Left forelimb (tissue), 1 donor: ENCODE results near the gene ABHD2.
"Not testable (repeated sequence)": the region's sequence is repeated elsewhere in the genome, so short reads cannot be mapped to it uniquely, and the experiment has no call there.

Experiments used
- DNase-seq: peaks from one replicate; pipeline ENCODE4 v3.0.0-alpha.2; 2018; ENCODE audit warnings: low spot score

Gene ABHD2

GRCh38 chr15:89087830-89088604 lies at the start of gene ABHD2:
Gene ABHD2 (plus strand): TSS chr15:89088456. CDS start chr15:89116328, 27,872 bp downstream.
- DNase-seq: peak; percentile 98

GRCh38 chr15:89039142-89039541 lies 49.1 kb upstream of the ABHD2 start:
- no peak for DNase-seq

DNA sequence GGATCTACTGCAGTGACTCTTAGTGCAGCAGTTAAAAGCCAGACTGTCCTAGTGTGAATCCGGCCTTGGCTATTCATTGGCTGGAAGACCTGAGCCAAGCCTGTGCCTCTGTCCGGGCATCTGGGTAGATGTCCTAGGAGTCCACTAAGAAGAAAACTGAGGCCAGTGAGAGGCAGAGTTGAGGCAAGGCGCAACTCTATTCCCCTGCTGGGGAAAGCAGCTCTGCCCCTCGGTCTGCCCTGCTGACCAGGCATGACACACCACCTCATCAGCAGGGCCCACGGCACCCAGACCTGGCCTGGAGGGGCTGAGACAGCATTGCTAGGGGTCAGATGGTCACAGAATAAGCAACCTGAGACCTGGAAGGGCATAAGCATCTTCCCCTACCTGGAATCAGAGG lies 46.7 kb upstream of the ABHD2 start:
- DNase-seq: no peak

GRCh38 chr15:89042387-89042786 lies 45.9 kb upstream of the ABHD2 start:
- DNase-seq: no peak

DNA sequence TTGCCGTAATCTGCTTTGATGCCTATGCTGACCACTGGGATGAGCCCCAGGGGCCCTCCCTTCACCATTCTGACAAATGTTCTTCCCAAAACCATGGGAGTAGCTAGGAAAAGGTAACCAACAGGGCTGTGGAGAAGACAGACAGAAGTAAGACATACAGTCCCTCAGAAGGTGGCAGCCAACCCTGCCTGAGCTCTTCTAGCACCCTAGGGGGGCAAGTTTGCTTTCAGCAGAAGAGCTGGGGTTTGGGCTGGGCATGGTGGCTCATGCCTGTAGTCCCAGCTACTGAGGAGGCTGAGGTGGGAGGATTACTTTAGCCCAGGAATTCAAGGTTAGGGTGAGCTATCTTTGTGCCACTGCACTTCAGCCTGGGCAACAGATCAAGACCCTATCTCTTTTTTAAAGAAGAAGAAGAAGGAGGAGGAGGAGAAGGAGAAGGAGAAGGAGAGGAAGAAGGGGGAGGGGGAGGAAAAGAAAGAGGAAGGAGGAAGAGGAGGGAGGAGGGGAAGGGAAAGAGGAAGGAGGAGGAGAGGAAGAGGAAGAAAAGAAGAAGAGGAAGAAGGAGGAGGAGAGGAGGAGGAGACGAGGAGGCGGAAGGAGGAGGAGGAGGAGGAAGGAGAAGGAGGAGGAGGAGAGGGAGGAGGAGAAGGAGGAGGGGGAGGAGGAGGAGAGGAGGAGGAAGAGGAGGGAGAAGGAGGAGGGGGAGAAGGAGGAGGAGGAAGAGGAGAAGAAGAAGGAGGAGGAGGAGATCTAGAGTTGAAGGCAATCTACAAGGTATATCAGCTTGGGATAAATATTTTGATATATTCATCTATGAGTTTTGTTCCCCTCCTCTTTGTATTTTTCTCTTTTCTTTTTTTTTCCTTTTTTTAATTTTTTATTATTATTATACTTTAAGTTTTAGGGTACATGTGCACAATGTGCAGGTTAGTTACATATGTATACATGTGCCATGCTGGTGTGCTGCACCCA lies 44.9 kb upstream of the ABHD2 start:
- DNase-seq: no peak

GRCh38 chr15:89049016-89049666 lies 39.1 kb upstream of the ABHD2 start:
- DNase-seq: not testable (repeated sequence)

DNA sequence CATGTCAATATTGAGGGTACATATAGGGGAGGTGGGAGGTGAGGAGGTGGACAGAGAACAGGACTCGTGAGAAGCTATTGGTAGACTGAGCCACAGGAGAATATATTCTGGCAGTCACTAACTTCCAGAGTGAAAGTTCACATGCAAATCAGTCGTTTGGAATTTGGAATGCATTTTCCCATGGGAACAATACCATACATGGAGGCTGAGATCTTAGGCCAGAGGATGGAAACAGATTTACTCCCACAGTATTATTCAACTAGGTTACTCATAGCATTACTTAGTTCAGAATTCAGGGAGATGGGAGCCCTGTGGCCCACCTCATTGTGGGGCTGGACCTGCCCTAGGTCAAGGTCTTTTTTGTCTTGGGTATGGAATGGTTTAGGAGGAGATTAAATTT lies 36.4 kb upstream of the ABHD2 start:
- no peak for DNase-seq

GRCh38 chr15:89052474-89052873 lies 35.8 kb upstream of the ABHD2 start:
- no peak for DNase-seq

DNA sequence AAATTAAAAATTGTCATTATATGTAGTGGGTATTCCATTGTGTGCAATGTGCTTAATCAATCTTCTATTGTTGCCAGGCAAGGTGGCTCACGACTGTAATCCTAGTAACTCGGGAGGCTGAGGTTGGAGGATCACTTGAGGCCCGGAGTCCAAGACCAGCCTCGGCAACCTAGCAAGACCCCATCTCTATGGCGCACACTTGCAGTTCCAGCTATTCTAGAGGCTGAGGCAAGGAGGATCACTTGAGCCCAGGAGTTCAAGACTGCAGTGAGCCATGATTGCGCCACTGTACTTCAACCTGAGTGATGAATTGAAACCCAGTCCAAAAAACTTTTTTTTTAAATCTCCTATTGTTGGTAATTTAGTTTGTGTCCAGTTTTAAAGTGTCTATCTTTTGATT lies 33.4 kb upstream of the ABHD2 start:
- DNase-seq: no peak

GRCh38 chr15:89057506-89058133 lies 30.6 kb upstream of the ABHD2 start:
- DNase-seq: peak; percentile 85

DNA sequence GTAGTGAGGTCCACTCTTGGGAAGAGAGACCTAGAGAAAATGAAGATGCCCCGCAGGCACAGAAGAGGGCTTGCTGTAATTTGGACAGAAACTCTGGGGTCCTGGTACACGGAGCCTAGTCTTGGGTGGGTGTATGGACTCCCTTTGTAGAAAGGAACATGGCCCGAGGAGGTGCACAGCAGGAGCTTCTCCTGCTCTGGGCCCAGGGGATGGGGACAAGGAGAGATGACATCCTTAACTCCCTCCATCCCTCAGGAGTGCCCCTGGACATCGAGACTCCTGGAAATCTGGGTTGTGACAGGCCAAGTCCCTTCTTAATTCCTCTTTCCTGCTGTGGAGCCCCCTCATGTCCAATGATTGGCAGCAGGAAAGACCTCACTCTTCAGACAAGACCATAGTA lies 29.9 kb upstream of the ABHD2 start:
- DNase-seq: no peak

DNA sequence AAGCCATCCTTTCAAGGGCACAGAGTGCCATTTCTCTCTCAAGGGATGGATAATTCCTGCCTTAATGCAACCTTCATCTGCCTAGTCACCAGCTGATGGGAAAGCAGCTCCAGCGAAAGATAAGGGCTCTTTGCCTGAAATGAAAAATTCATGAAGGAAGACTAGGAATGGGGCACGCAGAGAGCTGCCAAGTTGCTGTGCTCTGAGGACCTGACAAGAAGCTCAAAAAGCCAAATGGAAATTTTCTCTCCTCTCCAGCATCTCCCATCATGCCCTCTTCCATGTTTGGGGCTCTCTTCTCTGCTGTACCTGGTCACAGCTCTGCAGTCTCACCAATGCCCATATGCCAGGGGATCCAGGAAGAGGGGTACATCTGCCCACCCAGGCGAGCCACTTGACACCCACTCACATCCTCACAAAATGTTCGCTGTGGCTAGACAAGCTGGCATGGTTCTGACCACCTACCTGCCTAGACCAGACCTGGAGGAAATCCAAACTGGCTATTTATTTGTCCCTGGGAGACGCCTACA lies 29.3 kb upstream of the ABHD2 start:
- no peak for DNase-seq

DNA sequence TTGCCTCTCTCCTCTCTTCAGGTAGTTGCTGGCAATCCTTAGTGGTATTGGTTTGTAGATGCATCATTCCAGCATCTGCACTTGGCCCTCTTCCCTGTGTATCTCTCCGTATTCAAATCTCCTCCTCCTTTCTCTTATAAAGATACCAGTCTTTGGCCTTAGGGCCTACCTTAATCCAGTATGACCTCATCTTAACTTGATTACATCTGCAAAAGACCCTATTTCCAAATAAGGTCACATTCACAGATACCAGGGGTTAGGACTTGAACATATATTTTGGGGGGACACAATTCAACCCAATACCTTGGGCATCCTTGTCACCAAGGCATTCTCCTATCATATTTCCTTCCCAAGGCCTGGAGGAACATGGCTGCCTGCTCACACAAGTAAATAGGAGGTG lies 22.0 kb upstream of the ABHD2 start:
- no peak for DNase-seq

- no peak for DNase-seq
Observed at GRCh38 chr15:89067751-89068150, 20.5 kb upstream of the ABHD2 start.

GRCh38 chr15:89068325-89068784 lies 19.9 kb upstream of the ABHD2 start:
- DNase-seq: no peak

DNA sequence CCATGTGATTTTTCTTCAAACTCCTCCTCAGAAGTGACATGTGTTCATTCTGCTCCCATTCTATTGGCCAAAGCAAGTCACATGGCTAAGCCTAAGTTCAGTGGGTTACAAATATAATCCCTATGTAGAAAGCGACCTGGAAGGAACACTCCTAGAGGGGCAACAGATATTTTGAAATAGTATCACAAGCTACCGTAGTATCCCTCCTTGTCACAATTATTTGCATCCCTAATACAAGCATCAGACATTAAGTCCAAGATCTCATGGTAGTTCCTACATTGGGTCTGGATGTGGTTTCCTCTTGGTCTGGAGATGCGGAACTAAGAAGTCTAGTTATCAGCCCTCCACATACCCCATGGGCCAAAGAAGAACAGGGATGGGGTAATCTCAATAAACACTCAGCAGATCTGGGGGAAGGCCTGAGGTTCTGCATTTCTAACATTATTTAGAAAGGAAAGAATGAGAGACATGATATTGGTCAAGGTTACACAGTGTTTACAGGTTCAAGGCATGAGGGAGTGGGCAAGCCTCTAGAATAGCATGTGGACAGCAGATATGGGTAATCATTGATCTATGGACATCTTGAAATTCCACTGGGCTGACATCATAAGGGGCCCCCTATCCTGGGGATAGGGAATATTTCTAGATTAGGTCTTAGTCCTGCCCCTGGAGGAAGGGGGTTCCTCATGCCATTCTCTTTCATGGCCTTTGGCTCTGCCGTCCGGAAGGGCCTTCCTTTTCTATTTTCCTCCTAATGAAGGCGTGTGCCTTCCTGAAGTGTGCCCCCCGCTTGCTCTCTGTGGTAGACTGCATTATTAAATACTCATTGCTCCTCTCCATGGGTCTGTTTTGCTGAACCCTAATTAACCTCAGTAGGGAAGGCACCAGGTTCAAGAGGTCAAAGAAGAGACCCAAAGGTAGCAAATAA lies 17.8 kb upstream of the ABHD2 start:
- DNase-seq: no peak

- no peak for DNase-seq
Observed at GRCh38 chr15:89071471-89071870, 16.8 kb upstream of the ABHD2 start.

GRCh38 chr15:89072277-89072869 lies 15.9 kb upstream of the ABHD2 start:
- DNase-seq: no peak

- DNase-seq: no peak
Observed at GRCh38 chr15:89074402-89075012, 13.7 kb upstream of the ABHD2 start.
